HEK293T (cell line): ENCODE data around the gene PRRT2.

Experiments used
- BHLHE40 ChIP-seq: fragments of 450-650 bp; IDR thresholded peaks from 2 replicates; pipeline ENCODE4 v1.6.1; 2016; ENCODE audit warnings: mild to moderate bottlenecking, moderate library complexity, borderline replicate concordance
- CTBP1 ChIP-seq: fragments of 450-650 bp; IDR thresholded peaks from 2 replicates; pipeline ENCODE4 v1.6.1; 2016; ENCODE audit warnings: borderline replicate concordance
- FOXA1 ChIP-seq: fragments of 450-650 bp; IDR thresholded peaks from 2 replicates; pipeline ENCODE4 v1.6.1; 2016; ENCODE audit warnings: mild to moderate bottlenecking
- FOXK2 ChIP-seq: fragments of 450-650 bp; IDR thresholded peaks from 2 replicates; pipeline ENCODE4 v1.6.1; 2016; ENCODE audit warnings: mild to moderate bottlenecking
- LEF1 ChIP-seq: fragments of 450-650 bp; IDR thresholded peaks from 2 replicates; pipeline ENCODE4 v1.6.1; 2017; ENCODE audit warnings: mild to moderate bottlenecking, borderline replicate concordance
- PKNOX1 ChIP-seq: fragments of 450-650 bp; IDR thresholded peaks from 2 replicates; pipeline ENCODE4 v1.6.1; 2016
- SP1 ChIP-seq: fragments of 450-650 bp; IDR thresholded peaks from 2 replicates; pipeline ENCODE4 v1.6.1; 2017
- SUZ12 ChIP-seq: fragments of 450-650 bp; IDR thresholded peaks from 2 replicates; pipeline ENCODE4 v1.6.1; 2016; ENCODE audit warnings: mild to moderate bottlenecking
- TARDBP ChIP-seq: fragments of 450-650 bp; IDR thresholded peaks from 2 replicates; pipeline ENCODE4 v1.6.1; 2016

- TF ChIP-seq PKNOX1, result no peak
- no peak for TF ChIP-seq CTBP1
- TF ChIP-seq SUZ12, result no peak
- no peak for TF ChIP-seq FOXA1
- TF ChIP-seq SP1, result no peak
- no peak for TF ChIP-seq FOXK2
- no peak for TF ChIP-seq TARDBP
- no peak for TF ChIP-seq LEF1
- no peak for TF ChIP-seq BHLHE40
Observed at GRCh38 chr16:29769507-29769906, 42.5 kb upstream of the PRRT2 start.
